Effector memory CD8-positive, alpha-beta T cell (primary cell): Measurements from ENCODE around the gene CEP72.
"Not testable (repeated sequence)": the region's sequence is repeated elsewhere in the genome, so short reads cannot be mapped to it uniquely, and the experiment has no call there.

Source experiments
- ATAC-seq: fragments of 150-1000 bp; cut with Tn5 transposase; replicated peaks from 2 replicates; pipeline ENCODE4 v1.10.0; 2021; ENCODE audit warnings: mild to moderate bottlenecking, moderate library complexity
- DNase-seq, 3 experiments: peaks; one replicate each; pipeline ENCODE4 v3.0.0; 2021
- H3K27ac Mint-ChIP-seq, 2 donors: one replicate each; pipeline ENCODE4 v1.8.0; 2022; ENCODE audit warnings: mild to moderate bottlenecking in 2 of 2, mixed read lengths in 2 of 2, moderate library complexity in 2 of 2
- H3K27me3 Mint-ChIP-seq, 2 donors: one replicate each; pipeline ENCODE4 v1.8.0; 2022; ENCODE audit warnings: mixed read lengths in 2 of 2
- H3K36me3 Mint-ChIP-seq: one replicate; pipeline ENCODE4 v1.8.0; 2022; ENCODE audit warnings: mild to moderate bottlenecking, moderate library complexity, mixed read lengths; ENCODE audit not compliant: insufficient read depth
- H3K4me1 Mint-ChIP-seq, 2 donors: one replicate each; pipeline ENCODE4 v1.8.0; 2022; ENCODE audit warnings: low read depth in 2 of 2, mixed read lengths in 2 of 2
- H3K4me3 Mint-ChIP-seq, 2 donors: one replicate each; pipeline ENCODE4 v1.8.0; 2022; ENCODE audit warnings: mild to moderate bottlenecking in 2 of 2, mixed read lengths in 2 of 2, moderate library complexity in 2 of 2
- H3K9me3 Mint-ChIP-seq, 2 donors: one replicate each; pipeline ENCODE4 v1.8.0; 2022; ENCODE audit warnings: mixed read lengths in 2 of 2

The CEP72 gene

GRCh38 chr5:683551-684481, 71.7 kb downstream of the CEP72 start:
- Mint-ChIP-seq H3K27me3 (no peaks in the 10 kb centered on the region), H3K27ac (peak overlapping the region in 1 of 2 donors; percentile 70), H3K9me3 (no peaks in the 10 kb centered on the region), H3K4me3 (no peak overlapping the region), H3K36me3 (peaks cover 33% of the 10 kb centered on the region), H3K4me1 (no peaks in the 10 kb centered on the region)
- DNase-seq (no peak), ATAC-seq (no peak)

GRCh38 chr5:684751-685216, 72.6 kb downstream of the CEP72 start:
- ATAC-seq: no peak
- H3K27ac Mint-ChIP-seq: peak overlapping the region in 1 of 2 donors; percentile 70
- H3K9me3 Mint-ChIP-seq: no peaks in the 10 kb centered on the region

GRCh38 chr5:685262-686171, 73.4 kb downstream of the CEP72 start:
- Mint-ChIP-seq H3K9me3 (no peaks in the 10 kb centered on the region), H3K27ac (peak overlapping the region in 1 of 2 donors; percentile 23)

More at GRCh38 chr5:684751-685216, 72.6 kb downstream of the CEP72 start:
- Mint-ChIP-seq H3K4me3 (no peak overlapping the region), H3K27me3 (no peaks in the 10 kb centered on the region), H3K4me1 (no peaks in the 10 kb centered on the region), H3K36me3 (peaks cover 33% of the 10 kb centered on the region)
- no peak for DNase-seq

GRCh38 chr5:686172-686523, 74.0 kb downstream of the CEP72 start:
- not testable (repeated sequence) for ATAC-seq, H3K27me3 Mint-ChIP-seq, H3K4me3 Mint-ChIP-seq, H3K4me1 Mint-ChIP-seq, H3K9me3 Mint-ChIP-seq, DNase-seq
- Mint-ChIP-seq H3K27ac (peak overlapping the region in 1 of 2 donors; percentile 23), H3K36me3 (peaks cover 26% of the 10 kb centered on the region)

More at GRCh38 chr5:685262-686171, 73.4 kb downstream of the CEP72 start:
- Mint-ChIP-seq H3K4me1 (no peaks in the 10 kb centered on the region), H3K36me3 (peaks cover 33% of the 10 kb centered on the region), H3K4me3 (no peak overlapping the region), H3K27me3 (no peaks in the 10 kb centered on the region)
- no peak for ATAC-seq
- DNase-seq: no peak

GRCh38 chr5:686936-687335, 74.8 kb downstream of the CEP72 start:
- not testable (repeated sequence) for H3K27ac Mint-ChIP-seq, H3K4me1 Mint-ChIP-seq, ATAC-seq, DNase-seq, H3K9me3 Mint-ChIP-seq, H3K4me3 Mint-ChIP-seq, H3K27me3 Mint-ChIP-seq
- peaks cover 24% of the 10 kb centered on the region for H3K36me3 Mint-ChIP-seq

- not testable (repeated sequence) for H3K9me3 Mint-ChIP-seq, DNase-seq, H3K27ac Mint-ChIP-seq, H3K27me3 Mint-ChIP-seq, ATAC-seq, H3K4me3 Mint-ChIP-seq, H3K4me1 Mint-ChIP-seq
- H3K36me3 Mint-ChIP-seq: peaks cover 30% of the 10 kb centered on the region
These were observed 76.3 kb downstream of the CEP72 start for GRCh38 chr5:688348-689010.

- peaks cover 16% of the 10 kb centered on the region for H3K36me3 Mint-ChIP-seq
- ATAC-seq, DNase-seq, H3K4me3 Mint-ChIP-seq, H3K9me3 Mint-ChIP-seq, H3K4me1 Mint-ChIP-seq, H3K27ac Mint-ChIP-seq, H3K27me3 Mint-ChIP-seq: not testable (repeated sequence)
These were observed 78.2 kb downstream of the CEP72 start for GRCh38 chr5:690293-690692.

GRCh38 chr5:691049-691448, 78.9 kb downstream of the CEP72 start:
- not testable (repeated sequence) for H3K9me3 Mint-ChIP-seq, H3K27ac Mint-ChIP-seq, H3K4me1 Mint-ChIP-seq, DNase-seq, H3K36me3 Mint-ChIP-seq, ATAC-seq, H3K27me3 Mint-ChIP-seq, H3K4me3 Mint-ChIP-seq

- Mint-ChIP-seq H3K27ac (peak overlapping the region in 1 of 2 donors; percentile 74), H3K4me3 (peak overlapping the region; percentile 71 to 74)
These were observed 79.8 kb downstream of the CEP72 start for GRCh38 chr5:691817-692528.

GRCh38 chr5:692529-693041, 80.4 kb downstream of the CEP72 start:
- peak overlapping the region in 1 of 2 donors; percentile 74 for H3K27ac Mint-ChIP-seq
- not testable (repeated sequence) for H3K9me3 Mint-ChIP-seq, H3K36me3 Mint-ChIP-seq, H3K27me3 Mint-ChIP-seq, H3K4me1 Mint-ChIP-seq
- ATAC-seq (peak; percentile 44), DNase-seq (peak in 1 of 3 experiments; percentile 38)
- H3K4me3 Mint-ChIP-seq: peak overlapping the region; percentile 71 to 74

More at GRCh38 chr5:691817-692528, 79.8 kb downstream of the CEP72 start:
- no peak for DNase-seq
- no peak for ATAC-seq
- Mint-ChIP-seq H3K4me1 (no peaks in the 10 kb centered on the region), H3K27me3 (peaks cover 0 to 6% of the 10 kb centered on the region in 2 donors), H3K9me3 (peaks cover 0 to 5% of the 10 kb centered on the region in 2 donors), H3K36me3 (peaks cover 7% of the 10 kb centered on the region)

- peak within 1 kb of the TSS; percentile 71 to 74 for H3K4me3 Mint-ChIP-seq
These were observed 81.3 kb downstream of the CEP72 start, which contains the start of gene TPPP for GRCh38 chr5:693271-694041. Gene TPPP (minus strand): TSS chr5:693352. CDS start chr5:678060, 15,292 bp downstream.

GRCh38 chr5:694042-694431, 81.9 kb downstream of the CEP72 start:
- not testable (repeated sequence) for DNase-seq, H3K4me3 Mint-ChIP-seq, H3K9me3 Mint-ChIP-seq, ATAC-seq, H3K36me3 Mint-ChIP-seq, H3K4me1 Mint-ChIP-seq, H3K27ac Mint-ChIP-seq, H3K27me3 Mint-ChIP-seq

More at GRCh38 chr5:693271-694041, 81.3 kb downstream of the CEP72 start, which contains the start of gene TPPP:
- H3K4me1 Mint-ChIP-seq, H3K36me3 Mint-ChIP-seq, H3K27me3 Mint-ChIP-seq, H3K9me3 Mint-ChIP-seq: not testable (repeated sequence)
- ATAC-seq: peak; percentile 84
- DNase-seq: peak; percentile 71 to 82 (median 78)
- H3K27ac Mint-ChIP-seq: peak within 1 kb of the TSS in 1 of 2 donors; percentile 74
